ENCODE measurements around the gene REG4.

The REG4 gene

GRCh38 chr1:119805746-119806145 is 5.5 kb downstream of the REG4 start:
- no peaks in the 10 kb centered on the region for H3K4me1 ChIP-seq
- no peaks in the 10 kb centered on the region for H3K9me3 ChIP-seq
- no peaks in the 10 kb centered on the region for H3K36me3 ChIP-seq
- peaks cover 10% of the 10 kb centered on the region for H3K27me3 ChIP-seq
- TF ChIP-seq, protein P1, sequence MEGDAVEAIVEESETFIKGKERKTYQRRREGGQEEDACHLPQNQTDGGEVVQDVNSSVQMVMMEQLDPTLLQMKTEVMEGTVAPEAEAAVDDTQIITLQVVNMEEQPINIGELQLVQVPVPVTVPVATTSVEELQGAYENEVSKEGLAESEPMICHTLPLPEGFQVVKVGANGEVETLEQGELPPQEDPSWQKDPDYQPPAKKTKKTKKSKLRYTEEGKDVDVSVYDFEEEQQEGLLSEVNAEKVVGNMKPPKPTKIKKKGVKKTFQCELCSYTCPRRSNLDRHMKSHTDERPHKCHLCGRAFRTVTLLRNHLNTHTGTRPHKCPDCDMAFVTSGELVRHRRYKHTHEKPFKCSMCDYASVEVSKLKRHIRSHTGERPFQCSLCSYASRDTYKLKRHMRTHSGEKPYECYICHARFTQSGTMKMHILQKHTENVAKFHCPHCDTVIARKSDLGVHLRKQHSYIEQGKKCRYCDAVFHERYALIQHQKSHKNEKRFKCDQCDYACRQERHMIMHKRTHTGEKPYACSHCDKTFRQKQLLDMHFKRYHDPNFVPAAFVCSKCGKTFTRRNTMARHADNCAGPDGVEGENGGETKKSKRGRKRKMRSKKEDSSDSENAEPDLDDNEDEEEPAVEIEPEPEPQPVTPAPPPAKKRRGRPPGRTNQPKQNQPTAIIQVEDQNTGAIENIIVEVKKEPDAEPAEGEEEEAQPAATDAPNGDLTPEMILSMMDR (IDR thresholded peaks at IDR 0.05; ENCODE audit: low read depth, low read length): no peak
- no peak for DNase-seq
- no peak overlapping the region for H3K4me3 ChIP-seq (ENCODE audit: low read depth, low read length)

DNA sequence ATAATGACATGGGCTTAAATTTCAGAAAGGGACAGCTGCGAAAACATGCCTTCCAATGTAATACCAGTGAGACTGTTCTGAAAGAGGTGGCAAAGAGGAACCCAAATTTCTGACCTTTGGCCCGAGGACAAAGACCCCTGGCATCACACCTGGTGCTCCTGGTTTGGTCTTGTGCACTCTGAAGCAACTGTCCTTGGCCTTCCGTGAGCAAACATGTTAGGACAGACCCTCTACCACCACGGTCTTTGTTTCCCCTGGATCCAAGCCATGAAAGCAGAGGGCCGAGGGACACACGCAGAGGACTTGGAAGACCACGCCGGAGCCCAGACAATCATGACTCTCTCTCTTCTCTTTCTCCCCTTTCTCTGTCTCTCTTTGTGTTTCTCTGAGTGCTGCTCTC is 6.0 kb downstream of the REG4 start:
- DNase-seq: no peak
- Histone ChIP-seq H3K4me1 (no peaks in the 10 kb centered on the region), H3K27me3 (peaks cover 10% of the 10 kb centered on the region), H3K36me3 (no peaks in the 10 kb centered on the region), H3K9me3 (no peaks in the 10 kb centered on the region), H3K4me3 (ENCODE audit: low read depth, low read length) (no peak overlapping the region)
- TF ChIP-seq, protein P1 (IDR thresholded peaks at IDR 0.05; ENCODE audit: low read depth, low read length): no peak

GRCh38 chr1:119799599-119800177 is 11.6 kb downstream of the REG4 start:
- Histone ChIP-seq H3K9me3 (no peaks in the 10 kb centered on the region), H3K36me3 (no peaks in the 10 kb centered on the region), H3K27me3 (0 out of 2 replicates have a peak, but pooled peaks cover 2% of the 10 kb centered on the region), H3K4me3 (ENCODE audit: low read depth, low read length) (no peak overlapping the region), H3K4me1 (no peaks in the 10 kb centered on the region)
- no peak for DNase-seq
- TF ChIP-seq, protein P1 (IDR thresholded peaks at IDR 0.05; ENCODE audit: low read depth, low read length): no peak

DNA sequence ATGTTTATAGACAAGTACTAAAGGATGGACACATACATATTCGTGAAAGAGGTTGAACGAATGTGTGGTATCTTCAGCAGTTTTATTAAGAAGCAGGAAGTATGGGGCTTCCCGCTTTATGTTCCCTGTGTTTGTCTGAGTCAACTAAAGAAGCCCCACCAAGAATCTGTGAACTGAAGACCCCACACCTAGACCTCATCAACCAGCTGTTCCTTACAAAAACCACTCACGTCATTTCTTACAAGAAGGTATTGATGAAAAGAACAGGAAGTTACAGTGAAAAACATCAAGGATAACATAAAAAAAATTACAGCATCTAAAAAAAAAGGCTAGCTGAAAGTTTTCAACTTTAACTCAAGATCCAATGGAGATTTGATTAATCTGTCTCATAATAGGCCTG is 12.3 kb downstream of the REG4 start:
- Histone ChIP-seq H3K4me1 (no peaks in the 10 kb centered on the region), H3K36me3 (no peaks in the 10 kb centered on the region), H3K4me3 (ENCODE audit: low read depth, low read length) (no peak overlapping the region), H3K27me3 (no peaks in the 10 kb centered on the region), H3K9me3 (no peaks in the 10 kb centered on the region)
- TF ChIP-seq, protein P1 (IDR thresholded peaks at IDR 0.05; ENCODE audit: low read depth, low read length): no peak
- DNase-seq: no peak

GRCh38 chr1:119797606-119798005 is 13.7 kb downstream of the REG4 start:
- no peak overlapping the region for H3K4me3 ChIP-seq (ENCODE audit: low read depth, low read length)
- no peaks in the 10 kb centered on the region for H3K4me1 ChIP-seq
- TF ChIP-seq, protein P1 (IDR thresholded peaks at IDR 0.05; ENCODE audit: low read depth, low read length): no peak
- H3K27me3 ChIP-seq: no peaks in the 10 kb centered on the region
- no peak for DNase-seq
- no peaks in the 10 kb centered on the region for H3K36me3 ChIP-seq
- H3K9me3 ChIP-seq: no peaks in the 10 kb centered on the region

DNA sequence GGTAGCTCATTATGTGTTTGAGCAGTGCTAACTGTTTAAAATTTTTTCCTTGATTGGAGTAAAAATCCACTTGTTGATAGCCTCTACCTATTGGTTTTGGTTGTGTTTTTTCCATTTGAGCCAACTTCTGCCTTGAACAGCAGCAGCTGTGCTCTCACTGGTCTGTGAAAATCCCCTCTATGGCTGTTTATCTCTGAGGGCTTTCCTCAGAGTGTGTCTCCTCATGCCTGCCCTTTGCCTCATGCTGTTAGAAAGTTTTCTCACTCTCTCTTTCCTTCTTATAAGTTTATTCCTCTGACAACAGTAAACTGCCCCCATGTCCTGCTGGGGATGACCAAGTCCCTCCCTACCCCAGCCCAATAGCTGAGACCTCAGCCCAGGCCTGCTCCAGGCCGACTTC is 14.1 kb downstream of the REG4 start:
- Histone ChIP-seq H3K36me3 (no peaks in the 10 kb centered on the region), H3K4me3 (ENCODE audit: low read depth, low read length) (no peak overlapping the region), H3K4me1 (no peaks in the 10 kb centered on the region), H3K27me3 (no peaks in the 10 kb centered on the region), H3K9me3 (no peaks in the 10 kb centered on the region)
- no peak for DNase-seq
- TF ChIP-seq, protein P1 (IDR thresholded peaks at IDR 0.05; ENCODE audit: low read depth, low read length): no peak
